GM19238 (cell line): ENCODE results near the gene STEAP1B.
"Not testable (repeated sequence)": the region's sequence is repeated elsewhere in the genome, so short reads cannot be mapped to it uniquely, and the experiment has no call there.

Experiments used
- DNase-seq: peaks from one replicate; pipeline ENCODE4 v3.0.0; 2011; ENCODE audit warnings: low spot score; ENCODE audit not compliant: insufficient read length

The STEAP1B gene

GRCh38 chr7:22457471-22457870, 42.5 kb downstream of the STEAP1B start:
- no peak for DNase-seq

DNA sequence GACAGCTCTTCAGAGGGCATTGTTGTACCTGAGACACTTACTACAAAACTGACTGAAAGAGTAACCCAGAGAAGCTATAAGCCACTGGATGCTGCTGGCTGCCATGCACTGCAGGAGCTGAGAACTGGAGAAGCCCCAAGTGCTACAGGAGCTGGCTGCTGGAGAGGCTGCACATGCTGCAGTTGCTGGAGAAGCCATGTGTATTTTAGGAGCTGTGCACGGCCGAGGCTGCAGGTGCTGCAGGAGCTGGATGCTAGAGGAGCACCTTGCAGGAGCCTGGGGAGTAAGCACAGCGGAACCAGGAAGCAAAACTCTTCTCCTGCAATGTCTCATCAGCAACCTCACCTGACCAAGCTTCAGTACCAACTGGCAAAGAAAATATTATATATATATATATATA, 45.5 kb downstream of the STEAP1B start:
- no peak for DNase-seq

- DNase-seq: no peak
Observed at GRCh38 chr7:22452960-22453558, 46.9 kb downstream of the STEAP1B start.

DNA sequence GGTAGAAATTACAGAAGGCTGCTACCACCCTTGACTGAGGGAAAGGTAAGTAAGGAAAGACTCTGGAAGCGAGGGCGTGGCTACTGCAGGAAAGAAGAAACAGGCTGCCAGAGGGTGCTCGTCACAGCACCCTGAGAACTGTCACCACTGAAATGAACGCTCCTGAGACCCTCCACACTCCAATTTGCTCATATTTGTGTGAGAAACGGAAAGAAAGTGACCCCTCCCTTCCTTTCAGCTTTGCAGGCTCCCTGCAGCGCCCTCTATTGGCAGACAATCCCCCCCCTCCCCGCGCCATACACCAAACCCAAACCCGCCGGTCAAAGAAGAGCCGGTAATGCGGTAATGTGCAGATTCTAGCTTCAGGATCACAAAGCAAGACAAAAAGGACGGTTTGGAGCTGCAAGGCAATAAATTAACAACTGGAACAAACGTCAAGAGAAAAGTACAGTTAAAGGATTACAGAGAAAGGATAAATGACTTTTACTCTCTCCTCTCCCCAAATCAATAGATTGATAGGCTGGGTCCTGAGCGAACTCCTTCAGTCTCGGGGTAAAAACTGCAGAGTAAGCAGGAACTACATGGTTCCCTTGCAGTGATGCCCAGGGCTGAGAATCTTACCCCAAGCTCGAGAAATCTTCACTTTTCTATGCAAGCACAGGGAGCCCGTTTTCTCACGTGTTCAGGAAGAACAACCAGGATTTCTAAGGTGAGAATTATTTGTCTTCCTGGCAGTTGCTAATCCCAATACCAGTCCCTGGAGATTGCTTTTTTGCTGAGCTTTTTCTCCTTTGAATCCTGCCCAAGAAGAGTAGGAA, 47.6 kb downstream of the STEAP1B start:
- no peak for DNase-seq

DNA sequence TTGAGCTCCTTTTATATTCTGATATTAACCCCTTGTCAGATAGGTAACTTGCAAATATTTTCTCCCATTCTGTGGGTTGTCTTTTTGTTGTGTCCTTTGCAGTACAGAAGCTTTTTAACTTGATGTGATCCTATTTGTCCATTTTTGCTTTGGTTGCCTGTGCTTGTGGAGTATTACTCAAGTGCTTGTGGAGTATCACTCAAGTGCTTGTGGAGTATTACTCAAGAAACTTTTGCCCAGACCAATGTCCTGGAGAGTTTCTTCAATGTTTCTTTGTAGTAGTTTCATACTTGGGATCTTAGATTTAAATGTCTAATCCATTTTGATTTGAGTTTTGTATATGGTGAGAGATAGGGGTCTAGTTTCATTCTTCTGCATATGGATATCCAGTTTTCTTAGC, 50.0 kb downstream of the STEAP1B start:
- not testable (repeated sequence) for DNase-seq

- DNase-seq: peak; percentile 17
Observed at GRCh38 chr7:22447762-22448161, 52.2 kb downstream of the STEAP1B start.

GRCh38 chr7:22447008-22447407, 53.0 kb downstream of the STEAP1B start:
- no peak for DNase-seq

GRCh38 chr7:22445853-22446252, 54.1 kb downstream of the STEAP1B start:
- DNase-seq: no peak

GRCh38 chr7:22445140-22445743, 54.7 kb downstream of the STEAP1B start:
- peak; percentile 16 for DNase-seq

- no peak for DNase-seq
Observed at GRCh38 chr7:22444181-22444971, 55.6 kb downstream of the STEAP1B start.

DNA sequence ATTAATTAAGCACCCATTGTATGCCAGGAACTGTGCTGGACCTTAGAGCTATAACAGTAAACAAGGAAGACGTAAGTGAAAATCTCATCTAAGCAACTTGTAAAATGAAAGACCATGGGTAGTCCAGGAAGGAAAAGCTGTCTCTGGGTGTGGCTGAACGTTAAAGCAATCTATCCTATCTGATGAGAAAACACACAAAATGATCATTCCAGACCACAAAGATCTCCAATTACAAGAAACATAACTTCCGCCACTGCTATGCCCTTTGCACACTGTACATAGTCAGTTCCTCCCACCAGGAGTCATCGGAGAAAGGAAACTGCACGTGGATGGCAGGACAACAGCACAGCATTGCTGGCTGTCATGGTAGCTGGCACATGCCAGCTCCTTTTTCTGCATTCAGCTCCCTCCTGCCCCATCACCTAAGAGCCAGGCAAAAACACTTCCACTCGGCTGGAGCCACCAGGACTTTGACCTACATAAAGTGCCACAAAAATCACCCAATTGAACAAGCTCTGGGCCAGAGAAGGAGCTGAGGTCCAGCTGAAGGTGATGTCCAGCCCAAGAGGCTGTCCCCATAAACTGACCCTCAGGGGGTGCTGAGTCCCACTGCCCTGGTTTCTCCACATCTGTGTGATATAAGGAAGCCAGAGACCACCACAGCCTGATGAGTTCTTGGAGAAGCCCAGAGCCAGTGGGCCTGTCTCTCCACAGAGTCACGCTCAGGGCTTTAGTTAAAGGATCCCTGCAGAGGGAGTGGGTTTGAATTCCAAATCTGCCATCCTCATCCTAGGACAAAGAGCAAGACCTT, 56.4 kb downstream of the STEAP1B start:
- DNase-seq: no peak

GRCh38 chr7:22442882-22443369, 57.1 kb downstream of the STEAP1B start:
- no peak for DNase-seq

DNA sequence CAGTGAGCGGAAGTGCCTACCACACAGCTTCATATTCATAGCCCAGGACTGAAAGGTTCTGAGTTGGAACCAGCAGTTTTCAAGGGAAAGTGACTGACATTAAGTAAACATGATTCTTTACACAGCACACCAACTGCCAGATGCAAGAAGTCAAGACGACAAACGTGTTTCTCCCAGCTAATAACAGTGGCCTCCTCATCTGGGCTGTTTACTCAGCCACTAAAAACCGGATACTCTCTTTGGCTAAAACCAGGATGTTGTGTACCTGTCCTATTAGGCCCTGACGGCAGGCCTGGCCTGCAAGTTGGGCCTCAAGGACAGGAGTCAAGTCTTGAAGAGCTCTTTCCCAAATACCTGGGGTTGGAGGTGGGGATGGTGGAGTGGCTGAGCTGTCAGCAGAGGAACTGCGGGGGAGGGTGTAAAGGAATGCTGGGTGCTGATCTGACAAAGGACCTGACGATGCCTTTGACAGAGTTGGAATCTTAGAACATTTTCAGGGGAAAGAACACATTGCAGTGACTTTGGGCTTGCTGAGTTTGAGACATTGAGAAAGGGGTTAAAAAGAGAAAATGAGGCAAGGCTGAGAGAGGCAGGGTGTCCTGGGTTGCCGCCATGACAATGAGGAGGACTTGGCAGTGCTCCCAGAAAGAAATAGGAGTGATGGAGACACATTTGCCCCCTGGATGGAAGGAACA, 57.7 kb downstream of the STEAP1B start:
- no peak for DNase-seq

- DNase-seq: no peak
Observed at GRCh38 chr7:22441157-22441556, 58.8 kb downstream of the STEAP1B start.

DNA sequence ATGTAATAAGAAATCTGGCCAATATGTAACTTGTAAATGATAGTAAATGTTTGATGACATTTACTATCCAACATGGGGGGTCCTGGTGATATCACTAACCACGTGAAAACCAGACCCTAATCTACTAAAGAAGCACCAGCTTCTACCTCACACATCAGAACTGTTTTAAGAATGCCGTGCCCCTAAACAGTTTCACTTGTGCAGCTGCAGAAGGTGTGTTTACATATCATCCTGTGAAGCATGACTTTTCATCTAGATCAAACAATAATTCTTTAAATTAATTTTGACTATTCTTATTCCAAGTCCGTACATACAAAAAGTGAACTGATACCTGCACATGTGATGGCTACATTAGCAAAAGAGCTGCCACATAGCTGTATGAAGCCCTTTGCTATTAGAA, 61.0 kb downstream of the STEAP1B start:
- no peak for DNase-seq

GRCh38 chr7:22436552-22436951, 63.4 kb downstream of the STEAP1B start:
- DNase-seq: not testable (repeated sequence)

GRCh38 chr7:22435720-22436119, 64.3 kb downstream of the STEAP1B start:
- DNase-seq: no peak

DNA sequence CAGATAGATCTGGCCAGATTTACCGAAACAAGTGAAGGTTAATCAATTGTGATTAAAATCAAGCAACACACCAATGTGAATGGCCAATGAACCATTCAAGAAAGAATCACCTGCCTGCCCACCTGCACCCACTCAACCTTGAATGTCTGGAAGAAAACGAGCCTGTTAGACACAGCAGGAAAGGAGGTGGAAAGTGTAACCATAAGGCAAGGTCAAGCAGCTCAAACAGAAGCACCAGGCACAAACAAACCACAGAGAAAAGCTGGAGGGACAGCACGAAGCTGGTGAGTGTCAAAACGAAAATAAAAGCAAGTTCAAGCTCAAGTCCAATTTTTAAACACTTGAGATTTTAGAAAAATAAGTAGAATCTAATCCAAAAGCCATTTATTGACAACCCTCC, 64.9 kb downstream of the STEAP1B start:
- peak; percentile 13 for DNase-seq

DNA sequence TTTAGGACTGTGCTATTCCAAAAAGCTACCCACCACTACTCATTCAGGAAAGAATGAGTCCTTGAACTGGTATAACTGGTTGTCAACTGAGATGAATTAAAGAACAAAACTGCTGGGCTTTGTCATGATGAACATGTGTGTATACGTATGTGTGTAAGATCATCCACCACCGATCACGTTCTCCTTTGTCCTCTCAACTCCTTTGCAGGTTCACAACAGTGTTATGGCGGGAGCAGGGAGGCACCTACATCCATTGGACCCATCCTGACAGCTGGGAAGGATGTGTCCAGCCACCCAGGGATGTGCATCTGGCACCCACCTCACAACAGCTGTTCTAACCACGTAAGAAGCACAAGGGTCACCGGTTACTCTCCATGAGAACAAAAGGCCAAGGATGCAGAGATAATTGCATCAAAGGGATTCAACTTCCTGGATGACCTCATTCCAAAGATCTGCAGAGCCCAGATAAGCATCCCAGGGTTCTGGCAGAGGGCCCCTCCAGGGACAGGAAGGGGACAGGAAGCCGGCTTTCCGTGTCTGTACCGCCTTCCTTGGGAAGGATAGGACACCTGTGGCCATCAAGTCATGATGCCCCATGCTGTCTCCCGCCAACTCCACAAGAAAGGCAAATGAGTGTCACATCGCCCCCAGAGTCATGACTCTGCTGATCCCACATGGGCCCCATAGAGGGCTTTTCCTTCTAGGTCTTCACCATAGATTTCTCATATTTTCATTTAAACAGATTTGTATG, 66.1 kb downstream of the STEAP1B start:
- DNase-seq: no peak
